Motor neuron (in vitro differentiated cells): ENCODE data around the gene NTN1. TPM values are rescaled to one million over a fixed set of nuclear protein-coding genes. Genes with fewer than 3 reads are reported as not detected.

Source experiments
- ATAC-seq, 8 experiments: fragments of 200-7000 bp; cut with Tn5 transposase; replicated peaks in 6 of 8; 2 replicates each; pipeline ENCODE4 v1.8.0; 2021; ENCODE audit warnings: mild to moderate bottlenecking in 8 of 8, moderate library complexity in 8 of 8
- H3K27ac ChIP-seq, 2 donors: fragments of 250-450 bp; sonication (Bioruptor Pico); 2 replicates each; pipeline ENCODE4 v1.9.0; 2021; ENCODE audit warnings: antibody characterized with exemption in 2 of 2, mild to moderate bottlenecking in 2 of 2, moderate library complexity in 1 of 2
- H3K4me1 ChIP-seq, 2 donors: fragments of 250-450 bp; sonication (Bioruptor Pico); replicated peaks in 1 of 2; 2 replicates each; pipeline ENCODE4 v1.6.1; 2021; ENCODE audit warnings: antibody characterized with exemption in 2 of 2, mild to moderate bottlenecking in 2 of 2, moderate library complexity in 1 of 2
- H3K4me3 ChIP-seq, 5 donors: fragments of 250-450 bp; sonication (Bioruptor Pico); 2 replicates each; pipeline ENCODE4 v1.9.0; 2021; ENCODE audit warnings: antibody characterized with exemption in 5 of 5, mild to moderate bottlenecking in 5 of 5, moderate library complexity in 4 of 5
- WGBS, 10 experiments: fragments of 450-650 bp; shearing (Covaris generic); methylation state at CpG; one replicate each; pipeline ENCODE4 v1.0.0; 2022; 5-methylcytosine and 5-hydroxymethylcytosine counted together
- in situ Hi-C, 9 experiments: fragments of 400-800 bp; cut with MboI; loops; one replicate each; pipeline ENCODE4 v1.15.0; 2021; ENCODE audit warnings: low sequenced_read_pairs in 9 of 9, low pct_unique_long_range_greater_than_20kb in 2 of 9; ENCODE audit not compliant: unreplicated experiment in 9 of 9
- total RNA-seq, 8 experiments: library from RNA; unstranded; fragments of 300-600 nt; gene quantifications; 2 replicates each; pipeline versions ENCODE4 v1.2.3 to v1.2.4, GENCODE V29; 2022

Gene NTN1
- total RNA-seq, 8 experiments from 2014 or later, result 8.0 to 491 (median 16.4) TPM

GRCh38 chr17:9233271-9233599 is 211.9 kb downstream of the NTN1 start:
- Histone ChIP-seq H3K4me1 (peaks cover 62 to 66% of the 10 kb centered on the region in 2 donors), H3K27ac (peak overlapping the region; percentile 80 to 86), H3K4me3 (no peak overlapping the region)
- in situ Hi-C loops, result loop anchor here in 1 of 9 experiments (25.0 kb wide), 2 partner anchors 104 to 221 kb away; partner anchors contain the start of gene NTN1
- 60 to 100% (median 75%) methylated on average over 1 to 4 of the region's 9 CpGs; no CpG with 5 or more reads in 7 of the 10 experiments for WGBS, 10 experiments
- no peak for ATAC-seq

- Histone ChIP-seq H3K4me1 (peaks cover 68 to 71% of the 10 kb centered on the region in 2 donors), H3K27ac (peak overlapping the region in 1 of 2 donors; percentile 10), H3K4me3 (no peak overlapping the region)
- 94% methylated on average over 3 of the region's 7 CpGs; no CpG with 5 or more reads in 9 of the 10 experiments for WGBS, 10 experiments
- ATAC-seq, result no peak
- in situ Hi-C loops, result loop anchor here in 1 of 9 experiments (25.0 kb wide), 2 partner anchors 104 to 221 kb away; partner anchors contain the start of gene NTN1
Observed at GRCh38 chr17:9233761-9234160, 212.5 kb downstream of the NTN1 start.

- H3K4me1 ChIP-seq, result peaks cover 75 to 76% of the 10 kb centered on the region in 2 donors
- in situ Hi-C loops, result loop anchor here in 1 of 9 experiments (25.0 kb wide), 2 partner anchors 103 to 222 kb away; partner anchors contain the start of gene NTN1
- WGBS, 10 experiments, result 50 to 100% (median 100%) methylated on average over 1 to 4 of the region's 8 CpGs; no CpG with 5 or more reads in 4 of the 10 experiments
- no peak overlapping the region for H3K4me3 ChIP-seq
- no peak for ATAC-seq
- no peak overlapping the region for H3K27ac ChIP-seq
Observed at GRCh38 chr17:9234389-9234945, 213.2 kb downstream of the NTN1 start.

- WGBS, 10 experiments, result 18 to 100% (median 67%) methylated on average over 1 to 3 of the region's 4 CpGs; no CpG with 5 or more reads in 2 of the 10 experiments
- in situ Hi-C loops, result loop anchor here in 1 of 9 experiments (25.0 kb wide), 2 partner anchors 102 to 223 kb away; partner anchors contain the start of gene NTN1
- Histone ChIP-seq H3K27ac (no peak overlapping the region), H3K4me1 (peaks cover 74 to 77% of the 10 kb centered on the region in 2 donors), H3K4me3 (no peak overlapping the region)
- ATAC-seq, result no peak
Observed at GRCh38 chr17:9235346-9235745, 214.0 kb downstream of the NTN1 start.

GRCh38 chr17:9236286-9237052 is 215.2 kb downstream of the NTN1 start:
- in situ Hi-C loops, result loop anchor here in 1 of 9 experiments (25.0 kb wide), 2 partner anchors 101 to 224 kb away; partner anchors contain the start of gene NTN1
- Histone ChIP-seq H3K4me3 (no peak overlapping the region), H3K27ac (peak overlapping the region; percentile 20 to 27), H3K4me1 (peaks cover 82% of the 10 kb centered on the region in 2 donors)
- WGBS, 10 experiments, result 0 to 100% (median 67%) methylated on average over 1 to 4 of the region's 7 CpGs; no CpG with 5 or more reads in 5 of the 10 experiments
- ATAC-seq, result peak in 3 of 8 experiments; percentile 44 to 70 (median 48)

GRCh38 chr17:9237053-9237410 is 215.7 kb downstream of the NTN1 start:
- ATAC-seq, result no peak
- H3K4me3 ChIP-seq, result no peak overlapping the region
- 62 to 100% (median 85%) methylated on average over 1 to 3 of the region's 3 CpGs; no CpG with 5 or more reads in 2 of the 10 experiments for WGBS, 10 experiments
- peak overlapping the region in 1 of 2 donors; percentile 20 for H3K27ac ChIP-seq
- in situ Hi-C loops, result loop anchor here in 1 of 9 experiments (25.0 kb wide), 2 partner anchors 100 to 225 kb away; partner anchors contain the start of gene NTN1
- peaks cover 79% of the 10 kb centered on the region in 2 donors for H3K4me1 ChIP-seq

GRCh38 chr17:9237661-9238301 is 216.5 kb downstream of the NTN1 start:
- H3K27ac ChIP-seq, result peak overlapping the region in 1 of 2 donors; percentile 7
- peak in 5 of 8 experiments; percentile 1 to 27 (median 15) for ATAC-seq
- no peak overlapping the region for H3K4me3 ChIP-seq
- H3K4me1 ChIP-seq, result peaks cover 75 to 77% of the 10 kb centered on the region in 2 donors
- in situ Hi-C loops, result loop anchor here in 1 of 9 experiments (25.0 kb wide), 2 partner anchors 100 to 225 kb away; partner anchors contain the start of gene NTN1
- WGBS, 10 experiments, result 0 to 67% (median 40%) methylated on average over 1 to 7 of the region's 13 CpGs; no CpG with 5 or more reads in 5 of the 10 experiments

GRCh38 chr17:9238340-9239245 is 217.3 kb downstream of the NTN1 start:
- peaks cover 70 to 74% of the 10 kb centered on the region in 2 donors for H3K4me1 ChIP-seq
- H3K4me3 ChIP-seq, result no peak overlapping the region
- WGBS, 10 experiments, result 2 to 100% (median 59%) methylated on average over 1 to 8 of the region's 12 CpGs; no CpG with 5 or more reads in 2 of the 10 experiments
- peak in 3 of 8 experiments; percentile 3 to 12 (median 11) for ATAC-seq
- in situ Hi-C loops, result loop anchor here in 1 of 9 experiments (25.0 kb wide), 2 partner anchors 99 to 226 kb away; partner anchors contain the start of gene NTN1
- H3K27ac ChIP-seq, result peak overlapping the region in 1 of 2 donors; percentile 7

GRCh38 chr17:9239246-9239792 is 218.0 kb downstream of the NTN1 start:
- in situ Hi-C loops, result loop anchor here in 1 of 9 experiments (25.0 kb wide), 2 partner anchors 98 to 227 kb away; partner anchors contain the start of gene NTN1
- peak in 3 of 8 experiments; percentile 1 to 2 (median 1) for ATAC-seq
- H3K4me3 ChIP-seq, result peak overlapping the region in 3 of 5 donors; percentile 7 to 23 (median 20)
- H3K4me1 ChIP-seq, result peaks cover 64 to 67% of the 10 kb centered on the region in 2 donors
- H3K27ac ChIP-seq, result peak overlapping the region; percentile 40 to 79
- 17 to 40% methylated on average over 1 of the region's 27 CpGs; no CpG with 5 or more reads in 8 of the 10 experiments for WGBS, 10 experiments

- H3K4me3 ChIP-seq, result peak overlapping the region; percentile 13 to 32 (median 22)
- peak; percentile 52 to 84 (median 73) for ATAC-seq
- 7% methylated on average over 3 of the region's 84 CpGs; no CpG with 5 or more reads in 9 of the 10 experiments for WGBS, 10 experiments
- peak overlapping the region; percentile 77 to 94 for H3K27ac ChIP-seq
- in situ Hi-C loops, result loop anchor here in 1 of 9 experiments (25.0 kb wide), 2 partner anchors 97 to 228 kb away; partner anchors contain the start of gene NTN1
- peaks cover 61 to 63% of the 10 kb centered on the region in 2 donors for H3K4me1 ChIP-seq
Observed at GRCh38 chr17:9239793-9240658, 218.7 kb downstream of the NTN1 start.
